CD4-positive, alpha-beta T cell treated with Interleukin-15 for 4 hours (primary cell): Measurements from ENCODE around the gene EMID1.

Source experiments
- DNase-seq: peaks from one replicate; pipeline ENCODE4 v3.0.0-alpha.2; 2020; ENCODE audit warnings: low spot score

Gene EMID1

DNA sequence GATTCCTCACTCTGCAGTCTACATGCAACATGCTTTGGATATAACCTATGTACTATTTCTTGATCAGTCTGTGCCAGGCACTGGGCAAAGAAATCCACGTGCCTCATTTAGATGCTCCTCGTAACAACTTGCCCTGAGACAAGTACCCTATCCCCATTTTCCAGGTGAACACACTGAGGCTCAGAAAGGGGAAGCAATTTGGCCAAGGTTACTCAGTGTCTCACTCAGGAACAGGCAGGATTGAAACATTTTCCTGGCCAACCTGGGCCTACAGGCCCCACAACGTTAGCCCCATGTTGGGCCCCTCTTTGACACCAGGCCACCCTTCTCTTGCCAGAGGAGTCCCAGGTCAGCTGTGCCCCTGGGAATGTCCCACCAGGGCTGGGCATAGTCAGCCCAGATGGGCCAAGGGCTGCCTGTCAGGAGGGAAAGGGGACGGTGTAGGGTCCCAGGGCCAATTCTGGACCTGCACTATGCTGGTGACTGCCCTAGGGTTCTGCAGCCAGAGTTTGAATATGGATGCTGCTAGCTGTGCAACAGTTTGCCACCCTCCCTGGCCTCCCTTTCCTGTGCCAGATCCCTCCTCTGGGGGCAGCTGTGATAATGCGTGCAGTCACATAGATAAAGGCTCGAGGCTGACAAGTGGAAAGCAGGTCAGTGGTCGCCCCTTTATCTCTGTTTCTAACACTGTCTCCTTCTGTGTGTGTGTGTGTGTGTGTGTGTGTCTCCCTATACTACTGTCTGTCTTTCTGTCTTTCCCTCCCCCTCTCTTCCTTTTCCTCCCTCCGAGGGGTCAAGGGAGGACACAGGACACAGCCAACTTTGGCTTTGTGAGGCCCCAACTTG, 10.4 kb upstream of the EMID1 start:
- DNase-seq, result no peak

GRCh38 chr22:29195964-29196666, 9.6 kb upstream of the EMID1 start:
- DNase-seq, result no peak

- DNase-seq, result no peak
Observed at GRCh38 chr22:29197096-29197495, 8.6 kb upstream of the EMID1 start.

GRCh38 chr22:29198240-29198639, 7.5 kb upstream of the EMID1 start:
- DNase-seq, result no peak

- DNase-seq, result no peak
Observed at GRCh38 chr22:29199702-29200400, 5.8 kb upstream of the EMID1 start.

- DNase-seq, result no peak
Observed at GRCh38 chr22:29200901-29201300, 4.8 kb upstream of the EMID1 start.

- no peak for DNase-seq
Observed at GRCh38 chr22:29201782-29202181, 3.9 kb upstream of the EMID1 start.

- peak; percentile 25 for DNase-seq
Observed at GRCh38 chr22:29202212-29203192, 3.2 kb upstream of the EMID1 start.

- DNase-seq, result no peak
Observed at GRCh38 chr22:29203488-29204454, 1.9 kb upstream of the EMID1 start.

GRCh38 chr22:29204455-29205183, 1.1 kb upstream of the EMID1 start:
- DNase-seq, result no peak

DNA sequence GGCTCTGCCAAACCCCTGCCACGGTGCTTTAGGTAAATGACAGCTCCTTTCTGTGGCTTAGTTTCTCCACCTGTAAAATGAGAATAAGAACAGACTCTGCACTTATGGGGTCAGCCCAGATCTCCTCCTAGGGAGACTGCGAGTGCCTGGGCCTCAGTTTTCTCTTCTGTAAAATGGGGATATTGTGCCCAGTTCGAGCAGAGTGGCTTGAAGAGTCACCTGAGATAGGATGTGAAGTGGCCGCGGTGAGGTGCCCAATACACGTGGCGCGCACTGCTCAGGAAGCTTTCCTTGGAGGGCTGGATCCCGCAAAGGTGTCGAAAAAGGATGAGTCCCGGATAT, 473 bp upstream of the EMID1 start:
- DNase-seq, result no peak

DNA sequence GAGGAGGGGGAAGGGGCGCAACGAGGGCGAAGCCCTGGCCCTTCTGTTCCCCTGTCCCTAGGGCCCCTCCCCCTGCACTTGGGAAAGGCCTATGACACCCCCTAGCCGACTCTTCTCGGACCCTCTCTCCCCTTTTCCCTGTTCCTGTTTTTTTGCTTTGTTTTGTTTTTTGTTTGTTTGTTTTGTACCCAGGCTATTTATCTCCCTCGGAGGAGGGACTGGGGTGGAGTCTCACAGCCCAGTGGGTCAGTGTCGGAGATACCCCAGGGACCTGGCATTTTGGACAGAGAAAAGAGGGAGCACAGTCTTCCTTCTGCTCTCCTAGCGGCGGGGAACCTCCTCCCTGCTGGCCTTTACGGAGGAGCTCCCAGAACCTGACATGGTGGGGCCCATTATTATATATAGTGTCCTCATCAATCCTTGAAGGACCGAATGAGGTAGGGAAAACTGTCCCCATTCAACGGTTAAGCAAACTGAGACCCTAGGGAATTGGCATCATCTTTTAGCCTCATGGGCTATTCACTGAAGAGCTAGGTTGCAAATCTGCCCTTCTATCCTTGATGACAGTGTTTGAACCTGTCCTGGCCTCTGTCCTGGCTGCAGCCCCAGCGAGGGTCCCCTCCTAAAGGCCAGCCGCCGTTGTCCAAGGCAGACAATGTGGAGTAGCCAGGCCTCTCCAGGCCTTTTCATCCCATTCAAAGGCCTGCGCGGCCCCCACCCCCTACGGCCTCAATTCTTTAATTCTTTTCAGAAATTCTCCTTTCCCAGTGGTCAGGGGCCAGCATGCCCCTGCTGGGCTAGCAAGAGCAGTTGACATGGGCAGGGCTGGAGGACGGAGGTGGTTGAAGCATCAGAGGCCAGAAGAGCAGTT, 911 bp downstream of the EMID1 start:
- no peak for DNase-seq

GRCh38 chr22:29207243-29207550, 1.5 kb downstream of the EMID1 start:
- DNase-seq, result no peak

GRCh38 chr22:29207562-29208501, 2.1 kb downstream of the EMID1 start:
- no peak for DNase-seq

DNA sequence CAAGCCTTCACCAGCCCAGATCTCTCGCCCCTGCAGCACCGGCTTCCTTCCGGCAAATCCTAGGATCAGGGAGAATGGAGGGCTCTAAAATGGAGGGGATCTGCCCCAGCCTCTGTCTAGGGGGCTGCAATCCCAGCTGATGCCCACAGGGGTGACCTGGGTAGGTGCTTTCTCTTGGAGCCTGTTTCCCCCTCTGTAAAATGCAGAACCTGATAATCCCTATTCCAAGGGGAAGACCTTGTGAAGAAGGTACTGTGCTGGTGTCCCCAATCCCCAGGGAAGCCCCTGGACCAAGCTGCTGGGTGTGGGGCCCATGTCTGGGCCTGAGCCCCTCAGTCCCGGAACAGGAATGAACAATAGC, 2.8 kb downstream of the EMID1 start:
- DNase-seq, result no peak

DNA sequence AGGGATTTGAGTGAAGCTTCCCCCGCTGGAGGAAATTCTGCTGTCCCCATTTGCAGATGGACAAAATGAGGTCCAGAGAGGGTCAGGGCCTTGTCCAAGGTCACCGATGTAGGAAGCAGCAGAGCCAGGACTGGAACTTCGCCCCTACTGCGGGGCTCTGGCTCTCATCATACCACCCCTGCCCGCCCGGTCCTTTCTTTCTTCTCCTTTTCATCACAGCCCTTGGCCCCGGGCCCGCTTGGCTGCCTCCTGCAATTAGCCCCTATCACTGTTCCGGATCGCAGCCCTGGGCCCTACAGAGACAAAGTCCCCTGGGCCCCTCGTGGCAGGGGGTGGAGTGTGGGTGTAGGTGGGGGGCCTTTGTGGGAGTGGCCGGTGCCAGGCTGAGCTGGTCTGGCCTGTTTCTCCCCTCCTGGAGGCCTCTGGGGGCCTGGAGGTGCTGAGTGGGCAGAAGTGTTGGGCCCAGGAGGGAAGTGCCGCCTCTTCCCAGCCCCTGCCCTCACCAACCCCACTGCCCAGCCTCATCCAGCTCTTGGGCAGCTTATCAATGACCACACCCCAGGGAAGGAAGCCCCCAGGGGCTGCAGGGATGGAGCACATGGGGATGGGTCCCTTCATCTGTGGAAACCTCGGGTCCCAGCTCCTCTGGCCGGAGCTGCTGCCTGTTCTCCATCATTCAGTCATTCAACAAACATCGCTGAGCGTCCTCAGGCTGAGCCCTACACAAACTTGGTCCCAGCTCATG, 3.4 kb downstream of the EMID1 start:
- DNase-seq, result no peak

GRCh38 chr22:29209624-29209929, 3.9 kb downstream of the EMID1 start:
- no peak for DNase-seq

DNA sequence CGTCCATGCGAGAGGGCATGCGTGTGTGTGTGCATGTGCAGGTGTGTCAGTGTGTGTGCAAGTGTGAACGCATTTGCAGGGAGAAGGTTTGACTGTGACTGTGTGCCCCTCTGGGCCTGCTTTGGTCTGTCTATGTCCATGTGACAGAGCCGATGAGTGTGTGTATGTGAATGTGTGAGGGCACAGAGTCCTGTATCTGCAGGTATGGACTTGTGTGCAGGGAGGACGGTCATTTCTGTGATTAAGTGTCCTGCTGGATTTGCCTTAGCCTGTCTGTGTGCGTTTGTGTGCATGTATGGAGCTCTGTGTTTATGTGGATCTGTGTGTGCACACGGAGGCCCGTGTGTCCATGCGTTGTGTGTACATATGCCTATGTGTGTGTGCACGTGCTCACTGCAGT, 5.4 kb downstream of the EMID1 start:
- no peak for DNase-seq
